Endothelial cell of hepatic sinusoid (primary cell): ENCODE results near the gene RPS6KA2.

Source experiments
- in situ Hi-C: cut with HindIII; loops from 2 replicates; pipeline ENCODE4 v1.10.0; 2017; ENCODE audit warnings: low sequenced_read_pairs

The RPS6KA2 gene

GRCh38 chr6:166560222-166560621 is 66.8 kb downstream of the RPS6KA2 start:
- in situ Hi-C loops, result loop anchor here (5.0 kb wide), 1 partner anchor 48 kb away; no protein-coding TSS in a partner anchor

DNA sequence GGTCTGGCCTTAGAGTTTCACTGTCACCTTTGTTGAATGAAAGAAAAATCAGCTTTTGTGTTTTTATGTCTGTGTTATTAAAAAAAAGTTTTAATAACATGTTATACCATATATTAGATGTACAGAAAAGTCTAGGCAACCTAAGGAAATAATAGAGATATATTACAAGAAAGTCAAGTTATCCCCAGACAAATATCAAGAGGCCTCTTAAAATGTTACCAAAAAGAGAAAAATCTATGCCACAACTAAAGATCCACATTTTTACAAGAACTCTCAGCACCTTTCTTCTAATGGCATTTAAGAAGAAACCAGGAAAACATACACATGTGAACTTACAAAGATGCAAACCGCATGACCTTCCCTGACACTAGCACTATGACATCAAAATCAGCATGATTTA is 67.4 kb downstream of the RPS6KA2 start:
- in situ Hi-C loops, result loop anchor here (5.0 kb wide), 1 partner anchor 47 kb away; no protein-coding TSS in a partner anchor

GRCh38 chr6:166559211-166559610 is 67.8 kb downstream of the RPS6KA2 start:
- in situ Hi-C loops, result no loop called here

- in situ Hi-C loops, result no loop called here
Observed at GRCh38 chr6:166558156-166559005, 68.7 kb downstream of the RPS6KA2 start.

- in situ Hi-C loops, result no loop called here
Observed at GRCh38 chr6:166556863-166557322, 70.2 kb downstream of the RPS6KA2 start.

DNA sequence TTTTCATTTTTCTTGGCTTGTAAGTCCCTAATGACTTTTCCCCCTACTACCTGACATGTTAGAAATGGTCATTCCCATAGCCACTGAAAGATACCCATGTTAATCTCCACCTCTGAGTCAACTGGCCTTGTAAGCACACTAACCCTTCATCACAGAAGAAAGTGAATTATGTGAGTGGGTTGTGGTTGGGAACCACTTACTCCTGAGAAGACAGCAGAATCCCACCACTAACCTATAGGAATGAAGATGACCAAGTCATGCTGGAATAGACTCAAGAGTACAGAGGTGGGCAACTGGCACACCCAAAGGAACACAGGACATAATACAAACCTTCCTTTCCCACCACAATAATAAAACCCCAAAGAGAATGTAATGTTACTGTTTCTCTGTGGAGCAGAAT is 70.7 kb downstream of the RPS6KA2 start:
- in situ Hi-C loops, result no loop called here

GRCh38 chr6:166555086-166555485 is 72.0 kb downstream of the RPS6KA2 start:
- in situ Hi-C loops, result no loop called here

DNA sequence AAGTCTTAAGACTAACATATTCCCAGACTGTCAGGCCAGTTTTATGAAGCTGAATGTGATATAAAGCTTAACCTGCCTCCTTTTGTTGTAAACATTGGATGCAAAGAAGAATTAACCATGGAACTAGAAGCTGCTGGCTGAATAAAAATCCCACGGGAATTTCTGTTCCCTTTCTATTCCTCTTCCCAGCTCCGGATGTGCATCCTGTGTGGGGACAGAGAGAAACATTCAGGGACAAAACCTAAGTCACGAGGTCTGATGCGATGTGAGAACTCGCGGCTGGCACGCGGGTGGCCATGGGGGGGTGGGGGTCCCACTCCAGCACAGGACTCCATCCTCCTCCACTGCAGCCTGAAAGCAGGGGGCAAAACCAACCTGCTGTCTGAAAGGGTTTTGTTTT is 72.7 kb downstream of the RPS6KA2 start:
- in situ Hi-C loops, result loop anchor here (5.0 kb wide), 1 partner anchor 78 kb away; no protein-coding TSS in a partner anchor

GRCh38 chr6:166553563-166554271 is 73.3 kb downstream of the RPS6KA2 start:
- in situ Hi-C loops, result loop anchor here (5.0 kb wide), 1 partner anchor 79 kb away; no protein-coding TSS in a partner anchor

- in situ Hi-C loops, result loop anchor here (5.0 kb wide), 1 partner anchor 80 kb away; no protein-coding TSS in a partner anchor
Observed at GRCh38 chr6:166552600-166552999, 74.5 kb downstream of the RPS6KA2 start.

DNA sequence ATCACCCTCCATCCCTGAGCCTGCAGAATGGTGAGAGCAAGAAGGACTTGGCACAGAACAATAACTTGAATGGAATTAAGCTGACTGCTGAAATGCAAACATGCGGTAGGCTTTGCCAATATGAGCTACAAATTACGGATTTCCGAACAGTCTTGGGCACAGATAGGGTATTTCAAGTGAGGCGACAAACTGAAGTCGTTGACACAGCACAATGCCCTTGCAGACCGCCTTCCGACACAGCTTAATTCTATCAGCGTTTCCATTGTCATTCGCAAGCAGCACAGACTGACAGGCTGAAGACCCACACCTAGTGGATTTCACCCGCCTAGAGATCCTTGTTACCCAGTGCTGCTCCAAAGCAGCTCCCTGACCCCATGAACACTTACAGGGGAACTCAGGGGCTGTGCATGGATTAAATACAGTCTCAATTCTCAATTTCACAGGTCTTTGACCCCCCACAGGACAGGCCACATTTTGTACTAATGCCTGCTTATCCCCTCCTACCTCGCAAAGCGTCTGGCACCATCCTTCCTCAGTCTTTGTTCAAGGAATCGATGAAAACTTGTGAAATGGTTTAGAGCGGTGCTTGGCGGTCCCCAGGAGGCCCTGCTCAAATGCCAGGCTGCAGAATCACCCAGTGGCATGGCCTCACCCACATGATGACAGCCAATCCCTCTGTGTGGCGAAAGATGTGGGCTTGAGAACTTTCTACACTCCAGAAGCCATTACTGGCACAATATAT is 75.1 kb downstream of the RPS6KA2 start:
- in situ Hi-C loops, result loop anchor here (5.0 kb wide), 1 partner anchor 80 kb away; no protein-coding TSS in a partner anchor

- in situ Hi-C loops, result no loop called here
Observed at GRCh38 chr6:166546653-166547052, 80.4 kb downstream of the RPS6KA2 start.

GRCh38 chr6:166545156-166546034 is 81.7 kb downstream of the RPS6KA2 start:
- in situ Hi-C loops, result no loop called here

DNA sequence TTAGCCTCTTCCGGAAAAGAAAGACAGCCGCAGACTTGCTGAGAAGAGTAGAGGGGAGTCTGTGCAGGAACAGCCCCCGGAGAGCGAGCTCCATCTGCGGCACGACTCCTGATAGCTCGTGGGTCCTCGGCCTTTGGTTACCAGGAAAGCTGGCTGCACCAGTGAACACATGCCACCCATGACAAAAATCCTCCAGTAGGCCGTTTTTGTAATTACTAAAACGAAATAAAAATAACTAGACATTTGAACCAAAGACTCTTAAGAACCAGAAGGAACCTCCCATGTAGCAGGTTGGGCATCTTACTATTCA is 82.8 kb downstream of the RPS6KA2 start:
- in situ Hi-C loops, result no loop called here

GRCh38 chr6:166543603-166544295 is 83.3 kb downstream of the RPS6KA2 start:
- in situ Hi-C loops, result no loop called here

DNA sequence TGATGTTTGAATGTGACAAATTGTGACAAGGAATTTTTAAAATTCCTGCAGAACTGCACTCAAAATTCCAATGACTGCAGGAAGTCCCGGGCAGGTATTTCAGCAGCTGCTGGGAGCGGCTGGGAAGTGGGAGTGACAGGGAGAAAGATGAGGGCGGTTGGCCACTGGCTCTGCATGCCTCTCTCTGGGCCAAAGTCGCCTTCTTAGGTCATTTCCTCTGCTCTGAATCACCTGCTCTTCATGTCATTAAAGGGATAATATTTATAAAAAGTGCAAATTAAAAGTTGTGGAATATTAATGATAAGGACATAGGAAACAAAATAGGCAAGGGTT is 84.5 kb downstream of the RPS6KA2 start:
- in situ Hi-C loops, result no loop called here

- in situ Hi-C loops, result no loop called here
Observed at GRCh38 chr6:166541876-166542579, 85.0 kb downstream of the RPS6KA2 start.

DNA sequence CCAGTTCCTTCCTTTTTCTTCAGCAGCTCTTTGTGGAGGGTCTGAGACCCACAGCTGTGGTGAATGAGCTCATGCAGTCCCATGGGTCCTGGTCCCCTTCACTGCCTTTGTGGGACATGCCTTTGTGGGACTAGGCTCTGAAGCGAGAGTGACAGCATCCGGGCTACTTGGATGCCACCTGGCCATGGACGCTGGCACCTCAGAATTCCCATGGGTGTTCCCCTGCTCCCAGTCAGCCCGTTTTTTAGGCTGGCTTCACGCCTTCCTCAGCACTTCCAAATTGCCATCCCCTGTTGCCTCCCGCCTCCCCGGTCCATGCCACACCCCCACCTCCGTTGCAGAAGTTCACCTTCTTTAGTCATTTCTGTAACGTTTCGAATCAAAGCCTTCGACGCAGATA is 85.7 kb downstream of the RPS6KA2 start:
- in situ Hi-C loops, result no loop called here
